Measurements from ENCODE around the gene GALNT8.
"Not testable (repeated sequence)": the region's sequence is repeated elsewhere in the genome, so short reads cannot be mapped to it uniquely, and the experiment has no call there.

Gene GALNT8

GRCh38 chr12:4719821-4720636 lies at the start of gene GALNT8:
TSS of gene GALNT8 (plus strand) at chr12:4720400. CDS start at chr12:4720678, 278 bp downstream.
- no peak for DNase-seq (ENCODE audit: low spot score)

GRCh38 chr12:4679711-4680110 lies 40.5 kb upstream of the GALNT8 start:
- no peak for DNase-seq (ENCODE audit: low spot score)

GRCh38 chr12:4681732-4682131 lies 38.5 kb upstream of the GALNT8 start:
- no peak for DNase-seq (ENCODE audit: low spot score)

GRCh38 chr12:4685317-4685716 lies 34.9 kb upstream of the GALNT8 start:
- no peak for DNase-seq (ENCODE audit: low spot score)

- DNase-seq (ENCODE audit: low spot score) = no peak
These were observed 29.4 kb upstream of the GALNT8 start for GRCh38 chr12:4690760-4691159.

GRCh38 chr12:4700621-4701026 lies 19.6 kb upstream of the GALNT8 start:
- DNase-seq (ENCODE audit: low spot score) = no peak

- DNase-seq (ENCODE audit: low spot score) = no peak
These were observed 18.6 kb upstream of the GALNT8 start for GRCh38 chr12:4701395-4702190.

- no peak for DNase-seq (ENCODE audit: low spot score)
These were observed 16.5 kb upstream of the GALNT8 start for GRCh38 chr12:4703676-4704075.

GRCh38 chr12:4705824-4706223 lies 14.4 kb upstream of the GALNT8 start:
- DNase-seq (ENCODE audit: low spot score) = no peak

- no peak for DNase-seq (ENCODE audit: low spot score)
These were observed 12.9 kb upstream of the GALNT8 start for GRCh38 chr12:4707306-4707705.

GRCh38 chr12:4710113-4710512 lies 10.1 kb upstream of the GALNT8 start:
- no peak for DNase-seq (ENCODE audit: low spot score)

GRCh38 chr12:4714879-4715278 lies 5.3 kb upstream of the GALNT8 start:
- no peak for DNase-seq (ENCODE audit: low spot score)

GRCh38 chr12:4717806-4718205 lies 2.4 kb upstream of the GALNT8 start:
- DNase-seq (ENCODE audit: low spot score) = no peak

GRCh38 chr12:4720637-4720995 lies 416 bp downstream of the GALNT8 start:
- no peak for DNase-seq (ENCODE audit: low spot score)

GRCh38 chr12:4721587-4721986 lies 1.4 kb downstream of the GALNT8 start:
- not testable (repeated sequence) for DNase-seq (ENCODE audit: low spot score)

GRCh38 chr12:4723226-4723625 lies 3.0 kb downstream of the GALNT8 start:
- no peak for DNase-seq (ENCODE audit: low spot score)

GRCh38 chr12:4725057-4725456 lies 4.9 kb downstream of the GALNT8 start:
- no peak for DNase-seq (ENCODE audit: low spot score)

- DNase-seq (ENCODE audit: low spot score) = no peak
These were observed 14.6 kb downstream of the GALNT8 start for GRCh38 chr12:4734625-4735340.

GRCh38 chr12:4736091-4736490 lies 15.9 kb downstream of the GALNT8 start:
- DNase-seq (ENCODE audit: low spot score) = no peak

- DNase-seq (ENCODE audit: low spot score) = no peak
These were observed 18.3 kb downstream of the GALNT8 start for GRCh38 chr12:4738541-4738940.

GRCh38 chr12:4742416-4742970 lies 22.3 kb downstream of the GALNT8 start:
- no peak for DNase-seq (ENCODE audit: low spot score)

- no peak for DNase-seq (ENCODE audit: low spot score)
These were observed 22.8 kb downstream of the GALNT8 start for GRCh38 chr12:4743046-4743445.

All from hematopoietic multipotent progenitor cell treated with erythropoietin and hydrocortisone succinate and interleukin-3 and kit ligand, for 17 days (in vitro differentiated cells).